H1 (cell line): ENCODE measurements around the gene LAD1. TPM values are rescaled to one million over a fixed set of nuclear protein-coding genes. Genes with fewer than 3 reads are reported as not detected.

Experiments
- CTCF ChIA-PET: fragments of 300-600 bp; sonication (Branson Sonifier 250); formaldehyde crosslinking; loops from one replicate; lab custom pipeline; 2021; ENCODE audit not compliant: partially characterized antibody; lab: Charles Lee
- POLR2A ChIA-PET: fragments of 300-600 bp; sonication (Branson Sonifier 250); formaldehyde crosslinking; loops from one replicate; lab custom pipeline; 2021; ENCODE audit warnings: inconsistent platforms; ENCODE audit not compliant: partially characterized antibody; lab: Charles Lee
- DNase-seq, 2 experiments: peaks; one replicate each; pipeline versions ENCODE4 v3.0.0 to v3.0.0-alpha.2; 2010 to 2022; ENCODE audit warnings: low spot score in 2 of 2, low read depth in 1 of 2, mixed read lengths in 1 of 2
- FAIRE-seq: peaks from 2 replicates; lab custom pipeline; 2011; peaks lifted over from hg19 to GRCh38; lab: Jason Lieb, UNC
- H2AFZ ChIP-seq: 2 replicates; pipeline ENCODE4 v1.8.1; 2012; ENCODE audit warnings: low read length, inconsistent platforms
- H2AK5ac ChIP-seq: 2 replicates; pipeline ENCODE4 v1.6.1; 2013; ENCODE audit warnings: low read depth, low read length
- H2BK120ac ChIP-seq: replicated peaks from 2 replicates; pipeline ENCODE3; 2013; ENCODE audit warnings: low read depth, low read length, inconsistent platforms
- H2BK12ac ChIP-seq: 2 replicates; pipeline ENCODE4 v1.6.1; 2013; ENCODE audit warnings: low read depth, low read length
- H2BK15ac ChIP-seq: 2 replicates; pipeline ENCODE4 v1.6.1; 2013; ENCODE audit warnings: low read length
- H2BK20ac ChIP-seq: 2 replicates; pipeline ENCODE4 v1.6.1; 2013; ENCODE audit warnings: low read length
- H2BK5ac ChIP-seq: 2 replicates; pipeline ENCODE4 v1.6.1; 2013; ENCODE audit warnings: low read depth, low read length
- H3K14ac ChIP-seq: 2 replicates; pipeline ENCODE4 v1.6.1; 2013; ENCODE audit warnings: inconsistent platforms; ENCODE audit not compliant: insufficient read length
- H3K18ac ChIP-seq: 2 replicates; pipeline ENCODE4 v1.6.1; 2013; ENCODE audit warnings: low read length; ENCODE audit errors: extremely low read depth
- H3K23ac ChIP-seq: 2 replicates; pipeline ENCODE4 v1.6.1; 2013; ENCODE audit warnings: inconsistent platforms; ENCODE audit not compliant: insufficient read length
- H3K23me2 ChIP-seq: 2 replicates; pipeline ENCODE4 v1.6.1; 2013; ENCODE audit warnings: low read depth, low read length
- H3K27ac ChIP-seq: 2 replicates; pipeline ENCODE4 v1.6.1; 2011; ENCODE audit warnings: low read depth, low read length, inconsistent platforms
- H3K27me3 ChIP-seq, 4 experiments: replicated peaks in 1 of 4; 1 replicate in 1 of 4; 2 replicates in 3 of 4; pipeline versions ENCODE4 v1.6.1 to v1.8.1; 2011 to 2013; ENCODE audit warnings: low read length in 3 of 4, mild to moderate bottlenecking in 3 of 4, inconsistent platforms in 2 of 4, mixed read lengths in 2 of 4, moderate library complexity in 1 of 4; ENCODE audit not compliant: control insufficient read depth in 3 of 4, insufficient read depth in 3 of 4; ENCODE audit errors: extremely low read depth in 1 of 4
- H3K36me3 ChIP-seq, 4 experiments: 2 replicates each; pipeline versions ENCODE4 v1.6.1 to v1.8.1; 2011 to 2013; ENCODE audit warnings: mild to moderate bottlenecking in 4 of 4, low read length in 3 of 4, moderate library complexity in 2 of 4, control low read depth in 1 of 4, inconsistent platforms in 1 of 4; ENCODE audit not compliant: insufficient read depth in 4 of 4, control insufficient read depth in 2 of 4
- H3K4ac ChIP-seq: replicated peaks from 2 replicates; pipeline ENCODE3; 2013; ENCODE audit warnings: low read length, low read depth, mixed read lengths, inconsistent platforms; ENCODE audit not compliant: insufficient read length
- H3K4me1 ChIP-seq, 4 experiments: replicated peaks in 1 of 4; 1 replicate in 1 of 4; 2 replicates in 3 of 4; pipeline versions ENCODE4 v1.6.1 to v1.8.1; 2011 to 2013; ENCODE audit warnings: low read length in 3 of 4, inconsistent platforms in 2 of 4, mixed read lengths in 1 of 4; ENCODE audit not compliant: insufficient read depth in 4 of 4, control insufficient read depth in 3 of 4
- H3K4me2 ChIP-seq, 2 experiments: 2 replicates each; pipeline versions ENCODE4 v1.6.1 to v1.8.1; 2011 to 2013; ENCODE audit warnings: low read depth in 2 of 2, low read length in 2 of 2, control low read depth in 1 of 2, inconsistent platforms in 1 of 2, mild to moderate bottlenecking in 1 of 2; ENCODE audit not compliant: insufficient read depth in 1 of 2
- H3K4me3 ChIP-seq, 4 experiments: fragments of 200-600, 300-600 bp in 1 of 4; sonication (generic), shearing (Covaris generic), sonication (Bioruptor Twin) in 1 of 4; 2 replicates each; pipeline versions ENCODE4 v1.5.1 to v1.8.1; 2011 to 2016; ENCODE audit warnings: low read length in 4 of 4, low read depth in 3 of 4, control low read depth in 2 of 4, inconsistent platforms in 2 of 4, mild to moderate bottlenecking in 2 of 4, mixed read lengths in 1 of 4, moderate library complexity in 1 of 4; ENCODE audit not compliant: insufficient read depth in 2 of 4; ENCODE audit errors: extremely low read depth in 1 of 4
- H3K56ac ChIP-seq: replicated peaks from 2 replicates; pipeline ENCODE3; 2013; ENCODE audit warnings: low read depth, mild to moderate bottlenecking, mixed read lengths, low read length, inconsistent platforms; ENCODE audit not compliant: insufficient read length
- H3K79me1 ChIP-seq: 2 replicates; pipeline ENCODE4 v1.6.1; 2013; ENCODE audit warnings: low read depth, low read length, control low read depth
- H3K79me2 ChIP-seq, 2 experiments: 2 replicates each; pipeline versions ENCODE4 v1.6.1 to v1.8.1; 2012 to 2013; ENCODE audit warnings: low read length in 2 of 2, mild to moderate bottlenecking in 2 of 2, inconsistent platforms in 1 of 2; ENCODE audit not compliant: insufficient read depth in 2 of 2, control insufficient read depth in 1 of 2
- H3K9ac ChIP-seq, 4 experiments: replicated peaks in 1 of 4; 1 replicate in 1 of 4; 2 replicates in 3 of 4; pipeline versions ENCODE4 v1.6.1 to v1.8.1; 2011 to 2013; ENCODE audit warnings: low read depth in 3 of 4, low read length in 3 of 4, control low read depth in 2 of 4, mild to moderate bottlenecking in 2 of 4, moderate library complexity in 2 of 4, inconsistent platforms in 1 of 4; ENCODE audit errors: extremely low read depth in 1 of 4
- H3K9me3 ChIP-seq, 2 experiments: 2 replicates each; pipeline versions ENCODE4 v1.6.1 to v1.8.1; 2012 to 2013; ENCODE audit warnings: mild to moderate bottlenecking in 2 of 2, moderate library complexity in 2 of 2, control low read depth in 1 of 2, inconsistent platforms in 1 of 2, low read depth in 1 of 2, low read length in 1 of 2, mixed read lengths in 1 of 2; ENCODE audit not compliant: insufficient read depth in 2 of 2
- H4K20me1 ChIP-seq, 2 experiments: replicated peaks in 1 of 2; 2 replicates each; pipeline versions ENCODE3 to v1.8.1; 2011 to 2013; ENCODE audit warnings: inconsistent platforms in 2 of 2, low read length in 2 of 2, mild to moderate bottlenecking in 1 of 2; ENCODE audit not compliant: insufficient read depth in 2 of 2, control insufficient read depth in 1 of 2
- H4K5ac ChIP-seq: 2 replicates; pipeline ENCODE4 v1.6.1; 2013; ENCODE audit warnings: low read length, low read depth, mixed read lengths, inconsistent platforms; ENCODE audit not compliant: insufficient read length
- H4K8ac ChIP-seq: 2 replicates; pipeline ENCODE4 v1.8.0; 2013; ENCODE audit warnings: mild to moderate bottlenecking, moderate library complexity, low read length, inconsistent platforms; ENCODE audit not compliant: insufficient read depth; ENCODE audit errors: extremely low read depth
- H4K91ac ChIP-seq: replicated peaks from 2 replicates; pipeline ENCODE3; 2013; ENCODE audit warnings: low read length, mixed read lengths, inconsistent platforms; ENCODE audit not compliant: insufficient read length
- WGBS, 2 experiments: shearing (Covaris generic) in 1 of 2; methylation state at CpG; one replicate each; pipeline versions ENCODE4 v1.1.6 to v1.1.7; 2013 to 2015; ENCODE audit warnings: low lambda C conversion rate in 2 of 2, mixed read lengths in 2 of 2, inconsistent platforms in 1 of 2, low coverage in 1 of 2, missing lambda C conversion rate in 1 of 2; ENCODE audit not compliant: insufficient replicate concordance in 2 of 2, insufficient coverage in 1 of 2, insufficient read length in 1 of 2; ENCODE audit errors: extremely low coverage in 1 of 2, missing lambda C conversion rate in 1 of 2; 5-methylcytosine and 5-hydroxymethylcytosine counted together
- polyA plus RNA-seq, 7 experiments: library from polyadenylated mRNA; depleted of rRNA in 3 of 7; stranded (reverse) in 5 of 7; unstranded in 2 of 7; fragments of >200 nt in 5 of 7; fragments of 200-250 nt in 2 of 7; gene quantifications; 1 replicate in 5 of 7; 2 replicates in 1 of 7; 4 replicates in 1 of 7; pipeline versions ENCODE4 v1.2.1 to v1.2.3, GENCODE V29; 2011 to 2013; ENCODE audit warnings: missing spikeins in 2 of 7, mixed read lengths in 2 of 7
- total RNA-seq: library from RNA; stranded (reverse); fragmentation: NEBNext Ultra II Directional; extraction: Animal tissue kit (Norgen Biotek cat#: 25700); gene quantifications from 2 replicates; pipeline ENCODE4 v1.2.1, GENCODE V29; 2021

Gene LAD1
- total and polyA plus RNA-seq, 2 of the 8 experiments (the other 6 are each of a cell fraction or from before 2014, with no cell fraction given): 9.3 to 32.8 TPM

DNA sequence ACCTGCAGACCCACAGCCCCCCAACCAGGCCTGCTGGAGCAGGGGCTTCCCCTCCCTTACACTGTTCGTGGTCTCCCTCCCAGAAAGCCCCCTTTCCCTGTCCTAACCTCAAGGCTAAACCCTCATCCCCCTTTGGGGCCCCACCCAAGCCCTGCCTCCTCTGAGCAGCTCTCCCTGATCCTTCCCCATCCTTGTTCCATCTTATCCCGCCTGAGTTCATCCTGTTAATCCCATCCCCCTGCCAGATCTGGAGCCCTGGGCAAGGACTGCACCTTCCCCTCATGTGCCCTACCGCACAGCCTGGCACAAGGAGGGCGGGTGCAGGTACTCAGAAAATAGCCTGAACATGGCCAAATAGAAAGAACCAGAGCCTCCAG lies 14.7 kb downstream of the LAD1 start:
- FAIRE-seq (no peak), DNase-seq (no peak)
- no peak overlapping the region for H3K4me2 ChIP-seq
- H4K5ac ChIP-seq: no peak overlapping the region
- peaks cover 0 to 4% (median 2%) of the 10 kb centered on the region in 4 experiments; a peak in 4 of 8 replicates for H3K36me3 ChIP-seq
- H3K18ac ChIP-seq: no peak overlapping the region
- no peaks in the 10 kb centered on the region for H4K20me1 ChIP-seq
- no peaks in the 10 kb centered on the region for H3K79me1 ChIP-seq
- H3K27ac ChIP-seq: no peak overlapping the region
- no peak overlapping the region for H3K9ac ChIP-seq
- no peaks in the 10 kb centered on the region for H3K27me3 ChIP-seq
- H3K79me2 ChIP-seq: no peaks in the 10 kb centered on the region
- no peak overlapping the region for H2BK120ac ChIP-seq
- no peak overlapping the region for H2BK5ac ChIP-seq
- no peak overlapping the region for H2BK20ac ChIP-seq
- H2BK12ac ChIP-seq: no peak overlapping the region
- peaks cover 0 to 2% (median under 1%) of the 10 kb centered on the region in 4 experiments; a peak in 1 of 7 replicates for H3K4me1 ChIP-seq
- H3K56ac ChIP-seq: no peak overlapping the region
- CTCF ChIA-PET: interaction anchor here (0.6 to 17.6 kb wide), 15 partner anchors 5 to 736 kb away, joined by 3 to 371 read pairs (median 6); partner anchors contain the start of genes LAD1 and TNNT2
- no peak overlapping the region for H2AK5ac ChIP-seq
- POLR2A ChIA-PET: interaction anchor here (1.0 to 1.3 kb wide), 2 partner anchors 13 to 130 kb away, joined by 3 to 4 read pairs; no protein-coding TSS in a partner anchor
- H2AFZ ChIP-seq: no peak overlapping the region
- H3K9me3 ChIP-seq: no peaks in the 10 kb centered on the region
- H4K8ac ChIP-seq: no peak overlapping the region; the same call in 1 of the 2 replicates
- 75% methylated on average over 3 of the region's 4 CpGs; no CpG with 5 or more reads in 1 of the 2 experiments for WGBS, 2 experiments
- H3K23ac ChIP-seq: no peak overlapping the region
- no peak overlapping the region for H3K4me3 ChIP-seq
- no peaks in the 10 kb centered on the region for H3K23me2 ChIP-seq
- no peak overlapping the region for H4K91ac ChIP-seq
- H3K4ac ChIP-seq: no peak overlapping the region
- H2BK15ac ChIP-seq: no peak overlapping the region
- H3K14ac ChIP-seq: no peak overlapping the region
